BJ (cell line): Measurements from ENCODE around the gene CHP2. TPM values are rescaled to one million over a fixed set of nuclear protein-coding genes. Genes with fewer than 3 reads are reported as not detected.
A peak's percentile ranks its signal among the peaks of the same experiment; 100 is the strongest.

ENCODE experiments used
- CTCF ChIA-PET: fragments of 350-600 bp; formaldehyde crosslinking; extraction: SDS; loops from one replicate; lab custom pipeline; 2021; ENCODE audit warnings: antibody characterized with exemption, inconsistent platforms; lab: Yijun Ruan, JAX
- POLR2A ChIA-PET: fragments of 300-600 bp; sonication (Branson Sonifier 250); formaldehyde crosslinking; extraction: SDS; loops from one replicate; lab custom pipeline; 2021; ENCODE audit warnings: antibody characterized with exemption; lab: Charles Lee
- DNase-seq: peaks from one replicate; pipeline ENCODE4 v3.0.0-alpha.2; 2011; ENCODE audit warnings: low read depth
- H3K27me3 ChIP-seq: 2 replicates; pipeline ENCODE4 v1.6.0; 2011; ENCODE audit warnings: low read length; ENCODE audit not compliant: control insufficient read depth, insufficient read depth
- H3K36me3 ChIP-seq: 2 replicates; pipeline ENCODE4 v1.5.1; 2011; ENCODE audit warnings: low read length; ENCODE audit not compliant: control insufficient read depth, insufficient read depth
- H3K4me3 ChIP-seq: 2 replicates; pipeline ENCODE4 v1.5.1; 2011; ENCODE audit warnings: low read depth, mild to moderate bottlenecking, control low read depth, low read length
- polyA plus RNA-seq: library from polyadenylated mRNA; depleted of rRNA; stranded (reverse); fragments of >200 nt; gene quantifications from 2 replicates; pipeline ENCODE4 v1.2.3, GENCODE V29; 2011; rRNA removed
- TF ChIP-seq, protein P1 (sequence below): IDR thresholded peaks from 2 replicates; pipeline ENCODE4 v1.5.1; 2011; ENCODE audit warnings: low read depth, mild to moderate bottlenecking, control low read depth, inconsistent platforms, low read length, moderate library complexity; ENCODE audit not compliant: insufficient read depth

CHP2 gene
- polyA plus RNA-seq, 1 experiment: not detected

DNA sequence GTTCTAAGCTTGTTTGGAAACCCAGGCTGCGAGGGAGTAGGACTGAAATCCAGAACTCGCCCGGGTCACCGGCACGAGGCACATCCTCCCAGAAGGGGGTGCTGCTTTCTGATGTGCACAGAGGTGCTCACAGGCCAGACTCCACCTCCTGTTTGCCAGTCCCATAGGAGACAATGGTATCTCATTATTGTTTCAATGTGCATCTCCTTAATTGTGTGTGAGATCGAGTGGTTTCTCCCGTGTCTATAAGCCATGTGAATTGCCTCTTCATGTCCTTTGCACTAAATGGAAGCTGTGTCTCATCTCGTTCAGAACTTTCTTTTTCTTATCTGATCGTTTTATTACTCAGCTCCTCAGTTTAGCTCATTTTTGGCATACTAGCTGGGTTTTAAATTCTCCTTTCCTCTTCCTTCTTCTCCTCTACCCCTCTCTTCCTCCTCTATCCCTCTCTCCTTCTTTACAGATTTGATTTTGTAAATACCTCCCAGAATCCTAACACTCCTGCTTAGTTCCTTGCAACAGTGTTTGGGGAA lies 48.8 kb downstream of the CHP2 start:
- H3K4me3 ChIP-seq: no peak overlapping the region
- no peaks in the 10 kb centered on the region for H3K27me3 ChIP-seq
- no peaks in the 10 kb centered on the region for H3K36me3 ChIP-seq
- ChIA-PET POLR2A (no interaction called here), CTCF (interaction anchor here (0.8 to 8.4 kb wide), 15 partner anchors 10 to 701 kb away, joined by 3 to 81 read pairs (median 4); no protein-coding TSS in a partner anchor)
- TF ChIP-seq, protein P1, sequence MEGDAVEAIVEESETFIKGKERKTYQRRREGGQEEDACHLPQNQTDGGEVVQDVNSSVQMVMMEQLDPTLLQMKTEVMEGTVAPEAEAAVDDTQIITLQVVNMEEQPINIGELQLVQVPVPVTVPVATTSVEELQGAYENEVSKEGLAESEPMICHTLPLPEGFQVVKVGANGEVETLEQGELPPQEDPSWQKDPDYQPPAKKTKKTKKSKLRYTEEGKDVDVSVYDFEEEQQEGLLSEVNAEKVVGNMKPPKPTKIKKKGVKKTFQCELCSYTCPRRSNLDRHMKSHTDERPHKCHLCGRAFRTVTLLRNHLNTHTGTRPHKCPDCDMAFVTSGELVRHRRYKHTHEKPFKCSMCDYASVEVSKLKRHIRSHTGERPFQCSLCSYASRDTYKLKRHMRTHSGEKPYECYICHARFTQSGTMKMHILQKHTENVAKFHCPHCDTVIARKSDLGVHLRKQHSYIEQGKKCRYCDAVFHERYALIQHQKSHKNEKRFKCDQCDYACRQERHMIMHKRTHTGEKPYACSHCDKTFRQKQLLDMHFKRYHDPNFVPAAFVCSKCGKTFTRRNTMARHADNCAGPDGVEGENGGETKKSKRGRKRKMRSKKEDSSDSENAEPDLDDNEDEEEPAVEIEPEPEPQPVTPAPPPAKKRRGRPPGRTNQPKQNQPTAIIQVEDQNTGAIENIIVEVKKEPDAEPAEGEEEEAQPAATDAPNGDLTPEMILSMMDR: peak; percentile 61
- DNase-seq: no peak

DNA sequence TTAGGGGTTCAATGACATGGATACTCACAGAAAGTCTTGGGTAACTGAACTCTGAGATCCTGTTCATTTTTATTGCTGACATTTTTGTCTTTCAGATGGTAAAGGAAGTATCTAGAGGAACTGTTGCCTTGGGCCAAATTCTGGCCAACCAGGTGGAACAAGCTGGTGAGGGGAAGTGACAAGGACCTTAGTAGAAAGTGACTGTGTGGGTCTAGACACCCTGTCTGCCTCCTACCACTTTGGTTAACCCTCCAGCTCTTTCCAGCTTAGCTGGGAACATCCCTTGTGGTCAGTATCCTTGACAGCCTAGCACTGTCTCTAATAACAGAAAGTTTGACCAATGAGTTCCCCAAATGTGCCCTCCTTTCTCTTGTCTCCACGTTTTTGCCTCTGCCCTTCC lies 52.2 kb downstream of the CHP2 start:
- Histone ChIP-seq H3K4me3 (no peak overlapping the region), H3K27me3 (no peaks in the 10 kb centered on the region), H3K36me3 (no peaks in the 10 kb centered on the region)
- ChIA-PET CTCF (interaction anchor here (1.5 to 8.4 kb wide), 4 partner anchors 10 to 698 kb away, joined by 3 to 81 read pairs (median 6); no protein-coding TSS in a partner anchor), POLR2A (no interaction called here)
- TF ChIP-seq, protein P1: no peak
- DNase-seq: no peak

Other genes starting within 250 kb of the CHP2 start
- gene GGA2, start 244.5 kb upstream of the CHP2 start, polyA plus RNA-seq: 19.0 and 26.4 TPM in 2 replicates
- 27.8 and 28.8 TPM in 2 replicates for gene EARS2, start 197.7 kb upstream of the CHP2 start, polyA plus RNA-seq
- 61.4 and 78.9 TPM in 2 replicates for gene UBFD1, start 197.3 kb upstream of the CHP2 start, polyA plus RNA-seq
- gene NDUFAB1, start 158.7 kb upstream of the CHP2 start, polyA plus RNA-seq: 64.6 and 71.9 TPM in 2 replicates
- gene PALB2, start 113.7 kb upstream of the CHP2 start, polyA plus RNA-seq: 3.2 and 5.7 TPM in 2 replicates
- 54.0 and 79.1 TPM in 2 replicates for gene DCTN5, start 113.6 kb upstream of the CHP2 start, polyA plus RNA-seq
- 21.7 and 54.0 TPM in 2 replicates for gene PLK1, start 76.1 kb upstream of the CHP2 start, polyA plus RNA-seq
- gene ERN2, start 41.8 kb upstream of the CHP2 start, polyA plus RNA-seq: 0.23 TPM in 1 of 2 replicates, not detected in the other
- not detected in 2 replicates for gene PRKCB, start 81.0 kb downstream of the CHP2 start, polyA plus RNA-seq